A549 (cell line): ENCODE results near the gene ALG12. TPM values are rescaled to one million over a fixed set of nuclear protein-coding genes. Genes with fewer than 3 reads are reported as not detected.
A peak's percentile ranks its signal among the peaks of the same experiment; 100 is the strongest.

Experiments used
- ATAC-seq, 2 experiments: fragments of 200-7000 bp in 1 of 2; fragments of >200 bp in 1 of 2; cut with Nextera tagmentation in 1 of 2; cut with Tn5 transposase in 1 of 2; 3 replicates each; pipeline versions ENCODE4 v1.8.0 to v1.9.1; 2018 to 2020; ENCODE audit warnings: mild to moderate bottlenecking in 1 of 2, moderate library complexity in 1 of 2
- CTCF ChIA-PET: fragments of 300-600 bp; sonication (Branson Sonifier 250); formaldehyde crosslinking; extraction: SDS; loops from one replicate; lab custom pipeline; 2021; ENCODE audit warnings: antibody characterized with exemption, inconsistent platforms; lab: Yijun Ruan, JAX
- POLR2A ChIA-PET: fragments of 350-600 bp; formaldehyde crosslinking; extraction: SDS; loops from one replicate; lab custom pipeline; 2021; ENCODE audit warnings: antibody characterized with exemption, inconsistent platforms; lab: Yijun Ruan, JAX
- DNase-seq, 2 experiments: peaks; one replicate each; pipeline versions ENCODE4 v3.0.0 to v3.0.0-alpha.2; 2011 to 2016; ENCODE audit warnings: low read depth in 1 of 2, low spot score in 1 of 2
- FAIRE-seq: peaks from 2 replicates; lab custom pipeline; 2011; peaks lifted over from hg19 to GRCh38; lab: Jason Lieb, UNC
- H3K27ac ChIP-seq, 2 experiments: fragments of >200 bp; sonication (Bioruptor Twin); formaldehyde crosslinking; 3 replicates each; pipeline ENCODE4 v1.5.1; 2016 to 2017
- H3K4me1 ChIP-seq: fragments of >200 bp; sonication (Bioruptor Twin); formaldehyde crosslinking; 3 replicates; pipeline ENCODE4 v1.6.1; 2016
- H3K4me2 ChIP-seq: fragments of >200 bp; sonication (Bioruptor Twin); formaldehyde crosslinking; 3 replicates; pipeline ENCODE4 v1.6.1; 2016
- H3K4me3 ChIP-seq: fragments of >200 bp; sonication (Bioruptor Twin); formaldehyde crosslinking; 3 replicates; pipeline ENCODE4 v1.5.1; 2016
- H3K9me3 ChIP-seq: fragments of >200 bp; sonication (Bioruptor Twin); formaldehyde crosslinking; 3 replicates; pipeline ENCODE4 v1.6.1; 2016
- ATOH8 ChIP-seq: fragments of 250-450 bp; sonication (Bioruptor Pico); IDR thresholded peaks from 2 replicates; pipeline ENCODE4 v1.5.0; 2020; ENCODE audit warnings: low read depth, mild to moderate bottlenecking, moderate library complexity
- CEBPB ChIP-seq, 2 experiments: fragments of >200 bp in 1 of 2; sonication (Bioruptor Twin) in 1 of 2; formaldehyde crosslinking in 1 of 2; IDR thresholded peaks; 2 replicates each; pipeline ENCODE4 v1.6.1; 2012 to 2016
- EHMT2 ChIP-seq: fragments of 200-600 bp; sonication (generic); IDR thresholded peaks from 2 replicates; pipeline ENCODE4 v1.6.1; 2016; ENCODE audit warnings: antibody characterized with exemption, low read depth, mild to moderate bottlenecking, moderate library complexity
- ELK1 ChIP-seq: fragments of 150-350 bp; IDR thresholded peaks from 2 replicates; pipeline ENCODE4 v1.6.1; 2014; ENCODE audit warnings: low read depth, mild to moderate bottlenecking, low read length
- ESRRA ChIP-seq: fragments of 150-350 bp; IDR thresholded peaks from 2 replicates; pipeline ENCODE4 v1.6.1; 2014; ENCODE audit warnings: mild to moderate bottlenecking, low read length, borderline replicate concordance
- FOSB ChIP-seq: fragments of 250-450 bp; sonication (Bioruptor Pico); IDR thresholded peaks from 2 replicates; pipeline ENCODE4 v1.5.0; 2020; ENCODE audit warnings: mild to moderate bottlenecking, moderate library complexity
- FOSL2 ChIP-seq, 2 experiments: fragments of 450-650 bp in 1 of 2; fragments of >200 bp in 1 of 2; sonication (Bioruptor Twin) in 1 of 2; formaldehyde crosslinking; IDR thresholded peaks; 2 replicates each; pipeline versions ENCODE4 v1.5.0 to v1.6.1; 2016 to 2020; ENCODE audit warnings: mild to moderate bottlenecking in 1 of 2, moderate library complexity in 1 of 2
- FOXS1 ChIP-seq: fragments of 250-450 bp; sonication (Bioruptor Pico); IDR thresholded peaks from 2 replicates; pipeline ENCODE4 v1.5.0; 2020; ENCODE audit warnings: mild to moderate bottlenecking, moderate library complexity
- HDAC2 ChIP-seq: fragments of 200-600 bp; sonication (generic); IDR thresholded peaks from 2 replicates; pipeline ENCODE4 v1.6.1; 2016
- HEYL ChIP-seq: fragments of 250-450 bp; sonication (Bioruptor Pico); IDR thresholded peaks from 2 replicates; pipeline ENCODE4 v1.8.0; 2021; ENCODE audit warnings: mild to moderate bottlenecking, moderate library complexity
- HOXA7 ChIP-seq: fragments of 250-450 bp; sonication (Bioruptor Pico); IDR thresholded peaks from 2 replicates; pipeline ENCODE4 v1.5.0; 2020; ENCODE audit warnings: mild to moderate bottlenecking, moderate library complexity
- KDM1A ChIP-seq: fragments of 200-600 bp; sonication (generic); IDR thresholded peaks from 2 replicates; pipeline ENCODE4 v1.6.1; 2016; ENCODE audit warnings: low read depth, mild to moderate bottlenecking
- KDM5A ChIP-seq: fragments of 200-600 bp; sonication (generic); IDR thresholded peaks from 2 replicates; pipeline ENCODE4 v1.6.1; 2016; ENCODE audit warnings: antibody characterized with exemption, mild to moderate bottlenecking
- MAX ChIP-seq: IDR thresholded peaks from 2 replicates; pipeline ENCODE4 v1.6.1; 2012
- NPAS2 ChIP-seq: fragments of 250-450 bp; sonication (Bioruptor Pico); IDR thresholded peaks from 2 replicates; pipeline ENCODE4 v1.8.0; 2022; ENCODE audit warnings: mild to moderate bottlenecking, moderate library complexity, borderline replicate concordance
- NR3C1 ChIP-seq: fragments of >200 bp; sonication (Bioruptor Twin); formaldehyde crosslinking; IDR thresholded peaks from 3 replicates; pipeline ENCODE4 v1.6.1; 2017
- PBX3 ChIP-seq: IDR thresholded peaks from 2 replicates; pipeline ENCODE4 v1.6.1; 2012
- POLR2AphosphoS2 ChIP-seq: conservative IDR thresholded peaks from 2 replicates; pipeline ENCODE4 v1.6.1; 2012; ENCODE audit warnings: low read length, improper control_type of control experiment, inconsistent platforms
- RARB ChIP-seq: fragments of 250-450 bp; sonication (Bioruptor Pico); IDR thresholded peaks from 2 replicates; pipeline ENCODE4 v1.8.0; 2021; ENCODE audit warnings: mild to moderate bottlenecking, moderate library complexity
- RCOR1 ChIP-seq: fragments of 150-350 bp; IDR thresholded peaks from 2 replicates; pipeline ENCODE4 v1.6.1; 2014; ENCODE audit warnings: antibody characterized with exemption, low read length, low read depth
- RFX5 ChIP-seq: fragments of 450-650 bp; IDR thresholded peaks from 2 replicates; pipeline ENCODE4 v1.7.1; 2014; ENCODE audit warnings: antibody characterized with exemption, mild to moderate bottlenecking, moderate library complexity
- RNF2 ChIP-seq: fragments of 200-600 bp; sonication (generic); IDR thresholded peaks from 2 replicates; pipeline ENCODE4 v1.6.1; 2016; ENCODE audit warnings: low read depth, mild to moderate bottlenecking, antibody characterized with exemption, moderate library complexity, borderline replicate concordance
- SMC3 ChIP-seq: fragments of >200 bp; sonication (Bioruptor Twin); formaldehyde crosslinking; IDR thresholded peaks from 3 replicates; pipeline ENCODE4 v1.6.1; 2018; ENCODE audit warnings: inconsistent platforms
- TP53 ChIP-seq: fragments of 250-450 bp; sonication (Bioruptor Pico); IDR thresholded peaks from 2 replicates; pipeline ENCODE4 v1.5.0; 2021; ENCODE audit warnings: mild to moderate bottlenecking, moderate library complexity
- WGBS: methylation state at CpG from one replicate; pipeline ENCODE4 v1.1.6; 2017; ENCODE audit errors: missing lambda C conversion rate; 5-methylcytosine and 5-hydroxymethylcytosine counted together
- polyA plus RNA-seq, 4 experiments: library from polyadenylated mRNA; depleted of rRNA in 3 of 4; stranded (reverse); fragments of >200 nt; fragmentation: RNase III in 1 of 4; extraction: RNeasy Plus Mini Kit Qiagen cat#74134 plus additional on column Dnase treatment in 1 of 4; gene quantifications; 2 replicates in 3 of 4; 3 replicates in 1 of 4; pipeline ENCODE4 v1.2.3, GENCODE V29; 2011 to 2017
- TF ChIP-seq, protein P1 (sequence below): fragments of >200 bp; sonication (Bioruptor Twin); formaldehyde crosslinking; IDR thresholded peaks from 2 replicates; pipeline ENCODE4 v1.6.1; 2016
- TF ChIP-seq, protein P2 (sequence below): fragments of 250-450 bp; sonication (Bioruptor Pico); IDR thresholded peaks from 2 replicates; pipeline ENCODE4 v1.5.0; 2021; ENCODE audit warnings: mild to moderate bottlenecking, moderate library complexity, borderline replicate concordance

The ALG12 gene
- polyA plus RNA-seq, 2 of the 4 experiments (the other 2 are of a cell fraction), result 4.4 to 7.7 TPM

- H3K4me2 ChIP-seq, result peak overlapping the region; percentile 67; the same call in 1 of the 3 replicates
- TF ChIP-seq RFX5 (no peak), SMC3 (no peak), ATOH8 (CRISPR knock-in tag) (no peak), NR3C1 (no peak), EHMT2 (no peak), RNF2 (no peak), ESRRA (no peak), RARB (CRISPR knock-in tag) (no peak), HOXA7 (CRISPR knock-in tag) (no peak), HEYL (no peak), FOSB (CRISPR knock-in tag) (no peak), ELK1 (no peak), RCOR1 (no peak), FOXS1 (CRISPR knock-in tag) (no peak), POLR2AphosphoS2 (no peak), TP53 (CRISPR knock-in tag) (no peak), HDAC2 (no peak), CEBPB (IDR thresholded peaks at IDR 0.05) (no peak)
- TF ChIP-seq, protein P1, sequence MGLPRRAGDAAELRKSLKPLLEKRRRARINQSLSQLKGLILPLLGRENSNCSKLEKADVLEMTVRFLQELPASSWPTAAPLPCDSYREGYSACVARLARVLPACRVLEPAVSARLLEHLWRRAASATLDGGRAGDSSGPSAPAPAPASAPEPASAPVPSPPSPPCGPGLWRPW, result no peak
- TF ChIP-seq, protein P2, sequence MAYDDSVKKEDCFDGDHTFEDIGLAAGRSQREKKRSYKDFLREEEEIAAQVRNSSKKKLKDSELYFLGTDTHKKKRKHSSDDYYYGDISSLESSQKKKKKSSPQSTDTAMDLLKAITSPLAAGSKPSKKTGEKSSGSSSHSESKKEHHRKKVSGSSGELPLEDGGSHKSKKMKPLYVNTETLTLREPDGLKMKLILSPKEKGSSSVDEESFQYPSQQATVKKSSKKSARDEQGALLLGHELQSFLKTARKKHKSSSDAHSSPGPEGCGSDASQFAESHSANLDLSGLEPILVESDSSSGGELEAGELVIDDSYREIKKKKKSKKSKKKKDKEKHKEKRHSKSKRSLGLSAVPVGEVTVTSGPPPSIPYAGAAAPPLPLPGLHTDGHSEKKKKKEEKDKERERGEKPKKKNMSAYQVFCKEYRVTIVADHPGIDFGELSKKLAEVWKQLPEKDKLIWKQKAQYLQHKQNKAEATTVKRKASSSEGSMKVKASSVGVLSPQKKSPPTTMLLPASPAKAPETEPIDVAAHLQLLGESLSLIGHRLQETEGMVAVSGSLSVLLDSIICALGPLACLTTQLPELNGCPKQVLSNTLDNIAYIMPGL (CRISPR knock-in tag), result no peak
- DNase-seq (no peak), ATAC-seq (no peak), FAIRE-seq (no peak)
- CTCF ChIA-PET, result interaction anchor here (2.2 kb wide), 1 partner anchor 78 kb away, joined by 10 read pairs; no protein-coding TSS in a partner anchor
- H3K9me3 ChIP-seq, result no peaks in the 10 kb centered on the region
- POLR2A ChIA-PET, result no interaction called here
- H3K4me3 ChIP-seq, result no peak overlapping the region
- peaks cover 54% of the 10 kb centered on the region for H3K4me1 ChIP-seq
- 88% methylated on average over 9 of the region's 20 CpGs for WGBS
- peak overlapping the region; percentile 91 to 93; a peak in 5 of 6 replicates for H3K27ac ChIP-seq
Measured at GRCh38 chr22:49953027-49953679, 34.9 kb upstream of the ALG12 start.

GRCh38 chr22:49951986-49952896 is 34.0 kb upstream of the ALG12 start:
- DNase-seq (peak in 1 of 2 experiments; percentile 58), FAIRE-seq (no peak), ATAC-seq (peak; percentile 12 to 55; a peak in 4 of 6 replicates)
- Histone ChIP-seq H3K4me2 (peak overlapping the region; percentile 67), H3K4me1 (peaks cover 55% of the 10 kb centered on the region), H3K27ac (peak overlapping the region; percentile 91 to 93), H3K4me3 (no peak overlapping the region), H3K9me3 (no peaks in the 10 kb centered on the region)
- CTCF ChIA-PET, result interaction anchor here (2.2 kb wide), 1 partner anchor 78 kb away, joined by 10 read pairs; no protein-coding TSS in a partner anchor
- POLR2A ChIA-PET, result interaction anchor here (0.6 to 1.6 kb wide), 2 partner anchors 9 to 20 kb away, joined by 3 to 4 read pairs; no protein-coding TSS in a partner anchor
- 29% methylated on average over 10 of the region's 24 CpGs for WGBS
- no peak for TF ChIP-seq PBX3
- TF ChIP-seq ELK1, result no peak
- TF ChIP-seq MAX, result peak; percentile 24; the same call in 1 of the 2 replicates
- no peak for TF ChIP-seq NPAS2 (CRISPR knock-in tag)
- no peak for TF ChIP-seq FOSL2 (IDR thresholded peaks at IDR 0.05)
- peak; percentile 19; the same call in 1 of the 2 replicates for TF ChIP-seq FOSL2 (CRISPR knock-in tag; IDR thresholded peaks at IDR 0.05)
- TF ChIP-seq CEBPB (IDR thresholded peaks at IDR 0.05), result no peak
- TF ChIP-seq KDM1A, result no peak
- no peak for TF ChIP-seq KDM5A
